ENCODE data around the gene RPP14.

The RPP14 gene

DNA sequence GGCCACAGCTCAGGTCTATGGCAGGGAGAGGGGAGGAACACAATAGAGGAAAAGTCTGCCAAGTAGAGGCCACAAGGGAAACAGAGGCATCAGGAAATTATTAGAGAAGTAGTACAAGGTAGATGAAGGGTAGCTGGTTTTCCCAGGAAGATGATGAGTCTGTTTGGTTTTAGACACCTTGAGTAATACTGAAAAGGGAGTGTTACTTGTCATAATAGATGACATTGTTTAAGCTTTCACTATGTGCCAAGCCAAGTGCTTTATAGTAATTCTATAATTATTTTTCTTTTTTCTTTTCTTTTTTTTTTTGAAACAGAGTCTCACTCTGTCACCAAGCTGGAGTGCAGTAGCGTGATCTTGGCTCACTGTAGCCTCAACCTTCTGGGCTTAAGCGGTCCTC lies 40.3 kb downstream of the RPP14 start:
- Histone ChIP-seq H3K4me3 (ENCODE audit: low read length) (no peak overlapping the region), H3K36me3 (ENCODE audit: insufficient read depth, low read length) (no peaks in the 10 kb centered on the region), H3K27ac (ENCODE audit: low read depth, low read length) (no peak overlapping the region), H3K27me3 (ENCODE audit: insufficient read depth, low read length) (no peaks in the 10 kb centered on the region), H3K9me3 (ENCODE audit: insufficient read depth, low read depth, low read length) (no peaks in the 10 kb centered on the region), H3K4me1 (ENCODE audit: insufficient read depth, low read length) (no peaks in the 10 kb centered on the region), H3K9ac (ENCODE audit: low read depth, low read length) (no peak overlapping the region)
- 86% methylated on average over 2 of the region's 2 CpGs for WGBS

DNA sequence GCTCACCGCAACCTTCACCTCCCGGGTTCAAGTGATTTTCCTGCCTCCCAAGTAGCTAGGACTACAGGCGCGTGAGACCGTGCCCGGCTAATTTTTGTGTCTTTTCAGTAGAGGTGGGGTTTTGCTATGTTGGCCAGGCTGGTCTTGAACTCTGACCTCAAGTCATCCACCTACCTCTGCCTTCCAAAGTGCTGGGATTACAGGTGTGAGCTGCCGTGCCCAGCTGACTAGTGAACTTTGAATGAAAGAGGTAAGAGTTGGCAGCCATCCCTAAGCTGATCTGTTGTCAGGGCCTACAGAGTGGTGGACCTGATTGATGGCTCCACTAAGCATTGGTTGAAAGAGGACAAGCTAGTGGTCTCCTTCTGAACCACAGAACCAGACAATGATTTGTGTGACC lies 41.9 kb downstream of the RPP14 start:
- no peaks in the 10 kb centered on the region for H3K36me3 ChIP-seq (ENCODE audit: insufficient read depth, low read length)
- H3K9ac ChIP-seq (ENCODE audit: low read depth, low read length): no peak overlapping the region
- 94% methylated on average over 7 of the region's 7 CpGs for WGBS
- H3K27ac ChIP-seq (ENCODE audit: low read depth, low read length): no peak overlapping the region
- H3K27me3 ChIP-seq (ENCODE audit: insufficient read depth, low read length): no peaks in the 10 kb centered on the region
- peaks cover 7% of the 10 kb centered on the region; the same call in 1 of the 2 replicates for H3K4me1 ChIP-seq (ENCODE audit: insufficient read depth, low read length)
- no peak overlapping the region for H3K4me3 ChIP-seq (ENCODE audit: low read length)
- H3K9me3 ChIP-seq (ENCODE audit: insufficient read depth, low read depth, low read length): no peaks in the 10 kb centered on the region

DNA sequence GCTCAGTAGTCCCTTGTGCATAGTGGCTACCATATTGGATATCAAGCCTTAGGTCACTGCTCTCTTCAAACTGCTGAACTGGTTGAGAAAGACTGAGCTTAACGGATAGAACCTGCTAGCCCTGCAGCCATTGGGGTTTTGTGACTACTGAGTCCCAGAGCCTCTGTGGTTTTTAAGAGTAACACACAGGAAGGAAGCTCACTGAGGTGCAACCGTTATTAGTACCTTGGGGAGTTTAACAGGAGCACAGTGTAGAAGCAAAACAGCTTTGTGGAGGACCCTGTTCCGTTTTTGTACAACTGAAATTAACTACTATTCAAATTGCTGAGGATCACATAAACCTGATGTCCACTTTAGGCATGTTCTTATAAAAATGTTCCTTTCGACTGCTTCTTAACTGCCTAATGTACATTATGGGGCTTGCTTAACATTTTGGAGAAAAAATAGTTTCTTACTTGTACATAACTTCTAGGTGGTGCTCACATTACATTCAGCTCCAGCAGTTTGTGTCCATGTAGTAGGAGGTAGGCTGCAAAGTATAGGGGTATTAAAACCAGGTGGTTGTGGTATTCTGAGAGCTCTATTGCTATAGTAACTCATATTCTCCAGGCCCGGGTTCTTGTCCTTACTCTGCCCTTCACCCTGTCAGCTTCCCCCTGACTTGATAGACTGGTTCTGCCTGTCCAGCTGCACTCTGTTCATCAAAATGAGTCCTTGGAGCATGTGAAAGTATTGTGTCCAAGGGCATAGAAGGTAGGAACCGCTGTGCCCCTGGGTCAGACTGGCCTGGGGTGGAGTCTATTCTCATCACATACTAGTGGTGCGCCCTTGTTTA lies 44.0 kb downstream of the RPP14 start:
- Histone ChIP-seq H3K27me3 (ENCODE audit: insufficient read depth, low read length) (no peaks in the 10 kb centered on the region), H3K27ac (ENCODE audit: low read depth, low read length) (no peak overlapping the region), H3K4me1 (ENCODE audit: insufficient read depth, low read length) (peaks cover 7% of the 10 kb centered on the region; the same call in 1 of the 2 replicates), H3K4me3 (ENCODE audit: low read length) (no peak overlapping the region), H3K9me3 (ENCODE audit: insufficient read depth, low read depth, low read length) (no peaks in the 10 kb centered on the region), H3K36me3 (ENCODE audit: insufficient read depth, low read length) (no peaks in the 10 kb centered on the region), H3K9ac (ENCODE audit: low read depth, low read length) (no peak overlapping the region)
- WGBS: 95% methylated on average over 7 of the region's 7 CpGs

DNA sequence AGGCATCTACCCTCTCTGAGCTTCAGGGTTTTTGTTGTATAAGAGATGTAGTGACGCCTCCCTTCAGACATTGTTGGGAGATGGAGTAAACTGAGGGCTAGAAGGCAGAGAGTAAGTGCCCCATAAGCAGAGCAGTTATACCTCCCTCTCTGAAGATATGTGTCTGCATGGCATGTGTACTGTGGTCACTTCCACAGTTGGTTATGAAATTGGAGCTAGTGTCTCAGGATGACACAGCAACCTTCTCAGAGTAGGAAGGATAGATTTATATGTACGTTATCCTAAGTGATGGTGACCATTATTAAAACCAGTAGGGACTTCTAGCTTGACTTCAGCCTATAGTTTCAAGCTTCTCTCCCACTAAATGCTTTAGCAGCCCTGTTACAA lies 44.6 kb downstream of the RPP14 start:
- no peak overlapping the region for H3K9ac ChIP-seq (ENCODE audit: low read depth, low read length)
- WGBS: 91% methylated on average over 2 of the region's 2 CpGs
- H3K4me3 ChIP-seq (ENCODE audit: low read length): no peak overlapping the region
- no peaks in the 10 kb centered on the region for H3K36me3 ChIP-seq (ENCODE audit: insufficient read depth, low read length)
- no peaks in the 10 kb centered on the region for H3K9me3 ChIP-seq (ENCODE audit: insufficient read depth, low read depth, low read length)
- no peaks in the 10 kb centered on the region for H3K27me3 ChIP-seq (ENCODE audit: insufficient read depth, low read length)
- no peak overlapping the region for H3K27ac ChIP-seq (ENCODE audit: low read depth, low read length)
- peaks cover 7% of the 10 kb centered on the region; the same call in 1 of the 2 replicates for H3K4me1 ChIP-seq (ENCODE audit: insufficient read depth, low read length)

- H3K4me3 ChIP-seq (ENCODE audit: low read length): no peak overlapping the region
- H3K4me1 ChIP-seq (ENCODE audit: insufficient read depth, low read length): peaks cover 7% of the 10 kb centered on the region; the same call in 1 of the 2 replicates
- WGBS: 49% methylated on average over 3 of the region's 3 CpGs
- H3K27me3 ChIP-seq (ENCODE audit: insufficient read depth, low read length): no peaks in the 10 kb centered on the region
- H3K9ac ChIP-seq (ENCODE audit: low read depth, low read length): no peak overlapping the region
- no peaks in the 10 kb centered on the region for H3K36me3 ChIP-seq (ENCODE audit: insufficient read depth, low read length)
- H3K27ac ChIP-seq (ENCODE audit: low read depth, low read length): no peak overlapping the region
- H3K9me3 ChIP-seq (ENCODE audit: insufficient read depth, low read depth, low read length): no peaks in the 10 kb centered on the region
Observed at GRCh38 chr3:58351920-58352319, 45.9 kb downstream of the RPP14 start.

- Histone ChIP-seq H3K36me3 (ENCODE audit: insufficient read depth, low read length) (no peaks in the 10 kb centered on the region), H3K4me3 (ENCODE audit: low read length) (no peak overlapping the region), H3K27me3 (ENCODE audit: insufficient read depth, low read length) (no peaks in the 10 kb centered on the region), H3K27ac (ENCODE audit: low read depth, low read length) (no peak overlapping the region), H3K4me1 (ENCODE audit: insufficient read depth, low read length) (peaks cover 7% of the 10 kb centered on the region; the same call in 1 of the 2 replicates), H3K9me3 (ENCODE audit: insufficient read depth, low read depth, low read length) (no peaks in the 10 kb centered on the region), H3K9ac (ENCODE audit: low read depth, low read length) (no peak overlapping the region)
- WGBS: 86% methylated on average over 6 of the region's 6 CpGs
Observed at GRCh38 chr3:58352626-58353025, 46.6 kb downstream of the RPP14 start.

DNA sequence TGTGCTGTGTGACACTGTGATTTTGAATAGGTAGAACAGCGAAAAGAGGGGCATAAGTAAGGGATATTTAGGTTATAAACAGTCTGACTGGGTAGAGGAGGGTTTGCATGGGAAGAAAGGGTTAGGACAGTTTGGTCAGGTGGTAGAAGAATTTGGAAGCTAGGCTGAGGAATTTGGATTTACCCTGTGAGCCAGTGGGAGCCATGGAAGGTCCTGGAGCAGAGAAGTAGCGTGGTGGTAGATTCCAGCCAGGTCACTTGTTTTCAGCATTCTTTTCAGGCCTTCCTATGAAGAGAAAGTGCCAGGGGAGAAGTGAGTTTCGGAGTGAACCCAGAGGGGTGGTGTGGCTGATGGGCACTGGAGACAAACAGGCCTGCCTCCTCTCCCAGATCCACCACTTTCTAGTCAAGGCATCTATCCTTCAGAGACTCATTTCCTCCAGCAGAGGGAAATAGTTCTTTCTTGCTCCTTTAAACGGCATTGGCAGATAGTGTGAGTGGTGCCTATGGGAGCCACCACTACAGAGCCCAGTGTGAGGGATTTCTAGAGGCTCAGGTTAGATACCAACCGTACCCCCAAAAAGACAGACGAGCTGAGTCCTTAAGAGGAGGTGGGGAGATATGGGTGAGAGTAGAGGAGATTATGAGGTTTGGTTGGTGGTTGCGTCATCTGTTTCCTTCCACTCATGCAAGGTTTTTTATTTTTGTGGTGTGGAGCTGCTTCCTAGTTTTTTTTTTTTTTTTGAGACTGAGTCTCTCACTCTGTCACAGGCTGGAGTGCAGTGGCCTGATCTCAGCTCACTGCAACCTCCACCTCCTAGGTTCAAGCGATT lies 47.9 kb downstream of the RPP14 start:
- WGBS: 96% methylated on average over 7 of the region's 8 CpGs

GRCh38 chr3:58355179-58355578 lies 49.1 kb downstream of the RPP14 start:
- Histone ChIP-seq H3K9me3 (ENCODE audit: insufficient read depth, low read depth, low read length) (no peaks in the 10 kb centered on the region), H3K9ac (ENCODE audit: low read depth, low read length) (no peak overlapping the region), H3K4me3 (ENCODE audit: low read length) (no peak overlapping the region), H3K4me1 (ENCODE audit: insufficient read depth, low read length) (peaks cover 7% of the 10 kb centered on the region; the same call in 1 of the 2 replicates), H3K27ac (ENCODE audit: low read depth, low read length) (no peak overlapping the region), H3K36me3 (ENCODE audit: insufficient read depth, low read length) (no peaks in the 10 kb centered on the region), H3K27me3 (ENCODE audit: insufficient read depth, low read length) (no peaks in the 10 kb centered on the region)
- WGBS: 89% methylated on average over 8 of the region's 8 CpGs

More for the DNA sequence above, 47.9 kb downstream of the RPP14 start:
- Histone ChIP-seq H3K27ac (ENCODE audit: low read depth, low read length) (no peak overlapping the region), H3K9me3 (ENCODE audit: insufficient read depth, low read depth, low read length) (no peaks in the 10 kb centered on the region), H3K27me3 (ENCODE audit: insufficient read depth, low read length) (no peaks in the 10 kb centered on the region), H3K4me3 (ENCODE audit: low read length) (no peak overlapping the region), H3K4me1 (ENCODE audit: insufficient read depth, low read length) (peaks cover 7% of the 10 kb centered on the region; the same call in 1 of the 2 replicates), H3K9ac (ENCODE audit: low read depth, low read length) (no peak overlapping the region), H3K36me3 (ENCODE audit: insufficient read depth, low read length) (no peaks in the 10 kb centered on the region)

- Histone ChIP-seq H3K9me3 (ENCODE audit: insufficient read depth, low read depth, low read length) (no peaks in the 10 kb centered on the region), H3K27ac (ENCODE audit: low read depth, low read length) (no peak overlapping the region), H3K9ac (ENCODE audit: low read depth, low read length) (no peak overlapping the region), H3K27me3 (ENCODE audit: insufficient read depth, low read length) (no peaks in the 10 kb centered on the region), H3K36me3 (ENCODE audit: insufficient read depth, low read length) (no peaks in the 10 kb centered on the region), H3K4me1 (ENCODE audit: insufficient read depth, low read length) (peaks cover 7% of the 10 kb centered on the region; the same call in 1 of the 2 replicates), H3K4me3 (ENCODE audit: low read length) (no peak overlapping the region)
- WGBS: 86% methylated on average over 4 of the region's 4 CpGs
Observed at GRCh38 chr3:58356054-58356453, 50.0 kb downstream of the RPP14 start.

DNA sequence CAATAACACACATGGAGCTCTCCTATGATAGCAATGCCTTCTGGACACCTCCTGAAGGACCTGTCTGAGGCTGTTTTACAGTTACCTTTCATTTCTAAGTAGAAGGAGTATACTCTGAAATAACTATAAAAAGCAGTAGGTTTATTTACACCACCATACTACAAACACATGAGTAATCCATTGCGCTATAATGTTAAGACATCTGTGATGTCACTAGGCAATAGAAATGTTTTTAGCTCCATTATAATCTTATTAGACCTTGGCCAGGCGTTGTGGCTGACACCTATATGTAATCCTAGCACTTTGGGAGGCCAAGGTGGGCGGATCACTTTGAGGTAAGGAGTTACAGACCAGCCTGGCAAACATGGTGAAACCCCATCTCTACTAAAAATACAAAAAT lies 51.4 kb downstream of the RPP14 start:
- Histone ChIP-seq H3K36me3 (ENCODE audit: insufficient read depth, low read length) (no peaks in the 10 kb centered on the region), H3K4me1 (ENCODE audit: insufficient read depth, low read length) (no peaks in the 10 kb centered on the region), H3K4me3 (ENCODE audit: low read length) (no peak overlapping the region), H3K27me3 (ENCODE audit: insufficient read depth, low read length) (no peaks in the 10 kb centered on the region), H3K27ac (ENCODE audit: low read depth, low read length) (no peak overlapping the region), H3K9ac (ENCODE audit: low read depth, low read length) (no peak overlapping the region), H3K9me3 (ENCODE audit: insufficient read depth, low read depth, low read length) (no peaks in the 10 kb centered on the region)
- WGBS: 91% methylated on average over 2 of the region's 3 CpGs

- Histone ChIP-seq H3K9ac (ENCODE audit: low read depth, low read length) (no peak overlapping the region), H3K27me3 (ENCODE audit: insufficient read depth, low read length) (no peaks in the 10 kb centered on the region), H3K27ac (ENCODE audit: low read depth, low read length) (no peak overlapping the region), H3K9me3 (ENCODE audit: insufficient read depth, low read depth, low read length) (no peaks in the 10 kb centered on the region), H3K4me3 (ENCODE audit: low read length) (no peak overlapping the region), H3K36me3 (ENCODE audit: insufficient read depth, low read length) (no peaks in the 10 kb centered on the region), H3K4me1 (ENCODE audit: insufficient read depth, low read length) (no peaks in the 10 kb centered on the region)
- 97% methylated on average over 3 of the region's 3 CpGs for WGBS
Observed at GRCh38 chr3:58358092-58358491, 52.0 kb downstream of the RPP14 start.

Data from HUES64 (cell line).